Stomach (tissue), 19 donors: Measurements from ENCODE around the gene DPEP2NB. TPM values are rescaled to one million over a fixed set of nuclear protein-coding genes. Genes with fewer than 3 reads are reported as not detected.
A peak's percentile ranks its signal among the peaks of the same experiment; 100 is the strongest.

Source experiments
- DNase-seq, 2 donors: peaks; one replicate each; pipeline versions ENCODE4 v3.0.0 to v3.0.0-alpha.2; 2013 to 2019
- H3K27ac ChIP-seq, 5 donors: fragments of 200-600 bp in 4 of 5; sonication (generic) in 4 of 5; one replicate each; pipeline ENCODE4 v1.5.1; 2013 to 2019; ENCODE audit warnings: mild to moderate bottlenecking in 1 of 5, moderate library complexity in 1 of 5
- H3K27me3 ChIP-seq, 3 donors: fragments of 200-600 bp; sonication (generic); one replicate each; pipeline ENCODE4 v1.5.1; 2017 to 2019; ENCODE audit warnings: mixed run types in 1 of 3
- H3K36me3 ChIP-seq, 4 donors: fragments of 200-600 bp; sonication (generic); 1 replicate in 3 of 4; 2 replicates in 1 of 4; pipeline ENCODE4 v1.5.1; 2016 to 2019
- H3K4me1 ChIP-seq, 4 donors: fragments of 200-600 bp; sonication (generic); one replicate each; pipeline ENCODE4 v1.5.1; 2016 to 2019
- H3K4me3 ChIP-seq, 4 donors: fragments of 200-600 bp; sonication (generic) in 3 of 4; one replicate each; pipeline ENCODE4 v1.5.1; 2016 to 2019; ENCODE audit warnings: mild to moderate bottlenecking in 1 of 4
- H3K9me3 ChIP-seq, 4 donors: fragments of 200-600 bp; sonication (generic); one replicate each; pipeline ENCODE4 v1.5.1; 2016 to 2019
- CTCF ChIP-seq, 7 experiments: fragments of 450-650 bp in 4 of 7; fragments of 200-600 bp in 3 of 7; sonication (generic) in 3 of 7; IDR thresholded peaks; one replicate each; pipeline ENCODE4 v1.5.1; 2016 to 2019; ENCODE audit warnings: antibody characterized with exemption in 7 of 7, control low read depth in 2 of 7, mild to moderate bottlenecking in 1 of 7
- EP300 ChIP-seq: sonication (generic); formaldehyde crosslinking; IDR thresholded peaks from one replicate; pipeline ENCODE4 v1.6.1; 2017; ENCODE audit warnings: antibody characterized with exemption
- POLR2A ChIP-seq, 4 donors: fragments of 450-650 bp; IDR thresholded peaks; one replicate each; pipeline ENCODE4 v1.6.1; 2016; ENCODE audit warnings: antibody characterized with exemption in 4 of 4, control low read depth in 2 of 4, mild to moderate bottlenecking in 1 of 4, moderate library complexity in 1 of 4
- POLR2AphosphoS5 ChIP-seq, 3 donors: sonication (generic); formaldehyde crosslinking; IDR thresholded peaks; one replicate each; pipeline ENCODE4 v1.6.1; 2016; ENCODE audit warnings: antibody characterized with exemption in 3 of 3
- WGBS, 5 donors: extraction: QIAGEN DNeasy Blood & Tissue Kit in 3 of 5; methylation state at CpG; one replicate each; pipeline versions ENCODE4 v1.1.5 to v1.1.7; 2013 to 2018; 5-methylcytosine and 5-hydroxymethylcytosine counted together
- intact Hi-C: fragments of 100-400 bp; cut with DNase I; formaldehyde crosslinking; loops from one replicate; pipeline ENCODE4 v1.15.1; 2023; ENCODE audit warnings: low total_unique reads
- long read RNA-seq, 10 donors: transcript quantifications; one replicate each; lab custom pipeline, GENCODE V29; 2026
- polyA plus RNA-seq, 3 donors: library from polyadenylated mRNA; stranded (reverse); fragments of 200-250 nt; gene quantifications; one replicate each; pipeline ENCODE4 v1.2.3, GENCODE V29; 2013
- total RNA-seq, 5 donors: library from RNA; depleted of rRNA; stranded (reverse); fragments of >200 nt; gene quantifications; one replicate each; pipeline versions ENCODE4 v1.1.0 to v1.2.3, GENCODE V29; 2014 to 2016
- donor health status: healthy with polysubstance abuse.
- donor health status: Bipolar disorder and iron deficiency.
- donor health status: healthy.

The DPEP2NB gene
- total RNA-seq (not detected), polyA plus RNA-seq (not detected)
- long read RNA-seq, donor 1: 0 reads
- long read RNA-seq, donor 2: 0 reads
- long read RNA-seq, donor 3: 0 reads
- long read RNA-seq, donor 4: 0 reads
- long read RNA-seq, donor 5: 0 reads
- long read RNA-seq, donor 6: 0 reads
- long read RNA-seq, donor 7: 0 reads
- long read RNA-seq, donor 8: 0 reads
- long read RNA-seq, donor 9: 0 reads
- long read RNA-seq, donor 10: 0 reads

- Histone ChIP-seq H3K9me3 (no peaks in the 10 kb centered on the region), H3K36me3 (no peaks in the 10 kb centered on the region)
These were observed at the start of gene DPEP2NB for GRCh38 chr16:68015681-68016080. Gene DPEP2NB, minus strand, starts transcription at chr16:68015911. Its CDS starts 141 bp downstream, at chr16:68015770.

GRCh38 chr16:68064791-68065365 lies 49.2 kb upstream of the DPEP2NB start:
- intact Hi-C loops: no loop called here
- 18 to 45% (median 28%) methylated on average over 2 of the region's 2 CpGs for WGBS, 5 donors
- no peaks in the 10 kb centered on the region for H3K9me3 ChIP-seq
- H3K36me3 ChIP-seq: peaks cover 0 to 69% (median 57%) of the 10 kb centered on the region in 4 donors
- peak; percentile 71 to 84 for DNase-seq
- H3K4me1 ChIP-seq: peaks cover 4 to 38% (median 17%) of the 10 kb centered on the region in 4 donors
- TF ChIP-seq POLR2AphosphoS5 (IDR thresholded peaks at IDR 0.05) (peak in 1 of 3 donors; percentile 14), EP300 (no peak), CTCF (IDR thresholded peaks at IDR 0.05) (peak in 5 of 7 experiments; percentile 51 to 75 (median 67))
- H3K4me3 ChIP-seq: no peak overlapping the region
- peak overlapping the region in 4 of 5 donors; percentile 12 to 57 (median 38) for H3K27ac ChIP-seq
- H3K27me3 ChIP-seq: no peaks in the 10 kb centered on the region

More at GRCh38 chr16:68015681-68016080, at the start of gene DPEP2NB:
- Histone ChIP-seq H3K27ac (no peak within 1 kb of the TSS), H3K4me1 (peaks cover 0 to 4% (median 0%) of the 10 kb centered on the region in 4 donors), H3K27me3 (no peaks in the 10 kb centered on the region), H3K4me3 (no peak within 1 kb of the TSS)
- whole genome bisulfite sequencing, 5 donors: 77 to 86% (median 83%) methylated on average over 5 of the region's 5 CpGs
- TF ChIP-seq POLR2A (IDR thresholded peaks at IDR 0.05) (no peak), EP300 (no peak), POLR2AphosphoS5 (IDR thresholded peaks at IDR 0.05) (no peak), CTCF (IDR thresholded peaks at IDR 0.05) (no peak)
- no peak for DNase-seq
- intact Hi-C loops: no loop called here

GRCh38 chr16:68062910-68063393 lies 47.2 kb upstream of the DPEP2NB start:
- peak; percentile 25 to 37 for DNase-seq
- Histone ChIP-seq H3K4me3 (no peak overlapping the region), H3K27me3 (no peaks in the 10 kb centered on the region), H3K36me3 (peaks cover 2 to 73% (median 60%) of the 10 kb centered on the region in 4 donors), H3K27ac (no peak overlapping the region), H3K4me1 (peaks cover 4 to 29% (median 11%) of the 10 kb centered on the region in 4 donors), H3K9me3 (no peaks in the 10 kb centered on the region)
- intact Hi-C loops: no loop called here
- no peak for TF ChIP-seq CTCF (IDR thresholded peaks at IDR 0.05)
- TF ChIP-seq EP300: no peak
- TF ChIP-seq POLR2AphosphoS5 (IDR thresholded peaks at IDR 0.05): no peak
- TF ChIP-seq POLR2A (IDR thresholded peaks at IDR 0.05): no peak
- 90 to 95% (median 91%) methylated on average over 4 of the region's 4 CpGs for WGBS, 5 donors

- Histone ChIP-seq H3K27me3 (no peaks in the 10 kb centered on the region), H3K27ac (no peak overlapping the region), H3K4me1 (peaks cover 4 to 29% (median 11%) of the 10 kb centered on the region in 4 donors), H3K4me3 (no peak overlapping the region), H3K9me3 (no peaks in the 10 kb centered on the region), H3K36me3 (peaks cover 2 to 72% (median 62%) of the 10 kb centered on the region in 4 donors)
- intact Hi-C loops: no loop called here
- DNase-seq: no peak
- TF ChIP-seq POLR2AphosphoS5 (IDR thresholded peaks at IDR 0.05) (no peak), CTCF (IDR thresholded peaks at IDR 0.05) (no peak), EP300 (no peak), POLR2A (IDR thresholded peaks at IDR 0.05) (no peak)
- WGBS, 5 donors: 78 to 95% (median 91%) methylated on average over 3 of the region's 3 CpGs
These were observed 45.7 kb upstream of the DPEP2NB start for GRCh38 chr16:68061396-68061795.
